SHP77 treated with DMSO at 0.1 percent for 48 hours (cell line): Measurements from ENCODE around the gene CCR9.

Experiments used
- DNase-seq: peaks from one replicate; lab custom pipeline; 2025; lab: John Stamatoyannopoulos, UW

The CCR9 gene

GRCh38 chr3:45908761-45909160 is 22.4 kb downstream of the CCR9 start:
- DNase-seq, result no peak

- no peak for DNase-seq
Measured at GRCh38 chr3:45909542-45909941, 23.2 kb downstream of the CCR9 start.

- DNase-seq, result no peak
Measured at GRCh38 chr3:45910892-45911291, 24.5 kb downstream of the CCR9 start.

GRCh38 chr3:45911511-45912226 is 25.3 kb downstream of the CCR9 start:
- no peak for DNase-seq

GRCh38 chr3:45912435-45912834 is 26.1 kb downstream of the CCR9 start:
- no peak for DNase-seq

- no peak for DNase-seq
Measured at GRCh38 chr3:45914362-45915058, 28.2 kb downstream of the CCR9 start.

GRCh38 chr3:45915059-45915439 is 28.7 kb downstream of the CCR9 start:
- no peak for DNase-seq

- DNase-seq, result no peak
Measured at GRCh38 chr3:45915518-45916231, 29.3 kb downstream of the CCR9 start.

GRCh38 chr3:45917146-45917898 is 31.0 kb downstream of the CCR9 start:
- no peak for DNase-seq

GRCh38 chr3:45921158-45922038 is 35.1 kb downstream of the CCR9 start:
- DNase-seq, result no peak

- no peak for DNase-seq
Measured at GRCh38 chr3:45922039-45922326, 35.6 kb downstream of the CCR9 start.

- DNase-seq, result no peak
Measured at GRCh38 chr3:45922950-45923590, 36.7 kb downstream of the CCR9 start.

GRCh38 chr3:45923755-45924154 is 37.4 kb downstream of the CCR9 start:
- DNase-seq, result no peak

- no peak for DNase-seq
Measured at GRCh38 chr3:45927881-45928280, 41.5 kb downstream of the CCR9 start.

- DNase-seq, result no peak
Measured at GRCh38 chr3:45929042-45929679, 42.8 kb downstream of the CCR9 start.

GRCh38 chr3:45931496-45931895 is 45.2 kb downstream of the CCR9 start:
- DNase-seq, result no peak

GRCh38 chr3:45932112-45932511 is 45.8 kb downstream of the CCR9 start:
- no peak for DNase-seq

GRCh38 chr3:45933591-45933990 is 47.2 kb downstream of the CCR9 start:
- no peak for DNase-seq

- no peak for DNase-seq
Measured at GRCh38 chr3:45936261-45936660, 49.9 kb downstream of the CCR9 start.

- no peak for DNase-seq
Measured at GRCh38 chr3:45937206-45938042, 51.1 kb downstream of the CCR9 start.
